Erythroblast (primary cell): ENCODE measurements around the gene CFAP58.

Experiments
- GATA1 ChIP-seq: IDR thresholded peaks from 2 replicates; pipeline ENCODE4 v1.6.1; 2011; ENCODE audit warnings: low read depth, mild to moderate bottlenecking, control low read depth, low read length, moderate library complexity
- POLR2A ChIP-seq: IDR thresholded peaks from 2 replicates; pipeline ENCODE4 v1.6.1; 2011; ENCODE audit warnings: mild to moderate bottlenecking, low read length

GRCh38 chr10:104498347-104499081 is 144.9 kb downstream of the CFAP58 start:
- TF ChIP-seq POLR2A (no peak), GATA1 (no peak)
